H9 (cell line): Measurements from ENCODE around the gene TMEM178B. TPM values are rescaled to one million over a fixed set of nuclear protein-coding genes. Genes with fewer than 3 reads are reported as not detected.

ENCODE experiments used
- DNase-seq: peaks from one replicate; pipeline ENCODE4 v3.0.0-alpha.2; 2017
- H2AFZ ChIP-seq: one replicate; pipeline ENCODE4 v1.6.1; 2013; ENCODE audit warnings: mild to moderate bottlenecking, low read length, control low read depth, moderate library complexity
- H2AK5ac ChIP-seq: 2 replicates; pipeline ENCODE4 v1.6.1; 2013; ENCODE audit warnings: low read length, control low read depth, mixed read lengths; ENCODE audit not compliant: insufficient read length
- H2BK120ac ChIP-seq: one replicate; pipeline ENCODE4 v1.6.1; 2013; ENCODE audit warnings: low read depth, mild to moderate bottlenecking, low read length, control low read depth, inconsistent platforms; ENCODE audit not compliant: poor library complexity, severe bottlenecking
- H2BK12ac ChIP-seq: 2 replicates; pipeline ENCODE4 v1.6.1; 2013; ENCODE audit warnings: low read length, control low read depth, mixed read lengths, low read depth; ENCODE audit not compliant: insufficient read length
- H2BK15ac ChIP-seq: 2 replicates; pipeline ENCODE4 v1.6.1; 2013; ENCODE audit warnings: low read depth, low read length, control low read depth
- H2BK20ac ChIP-seq: one replicate; pipeline ENCODE4 v1.6.1; 2013; ENCODE audit warnings: low read depth, mild to moderate bottlenecking, low read length, control low read depth, inconsistent platforms; ENCODE audit not compliant: poor library complexity, severe bottlenecking
- H2BK5ac ChIP-seq: 2 replicates; pipeline ENCODE4 v1.6.1; 2013; ENCODE audit warnings: low read length, control low read depth, mixed read lengths; ENCODE audit not compliant: insufficient read length
- H3K14ac ChIP-seq: 2 replicates; pipeline ENCODE4 v1.6.1; 2013; ENCODE audit warnings: low read length, control low read depth; ENCODE audit not compliant: insufficient read depth
- H3K18ac ChIP-seq: 2 replicates; pipeline ENCODE4 v1.6.1; 2013; ENCODE audit warnings: low read depth, mild to moderate bottlenecking, mixed read lengths, low read length, control low read depth; ENCODE audit not compliant: insufficient read length
- H3K23ac ChIP-seq: 2 replicates; pipeline ENCODE4 v1.6.1; 2013; ENCODE audit warnings: low read length, control low read depth, mixed read lengths, low read depth; ENCODE audit not compliant: insufficient read length
- H3K23me2 ChIP-seq: 2 replicates; pipeline ENCODE4 v1.6.1; 2013; ENCODE audit warnings: low read depth, mild to moderate bottlenecking, mixed read lengths, low read length, control low read depth; ENCODE audit not compliant: insufficient read length, poor library complexity, severe bottlenecking
- H3K27ac ChIP-seq: 2 replicates; pipeline ENCODE4 v1.5.1; 2013; ENCODE audit warnings: low read length, control low read depth, mixed read lengths, low read depth; ENCODE audit not compliant: insufficient read length
- H3K27me3 ChIP-seq: 2 replicates; pipeline ENCODE4 v1.6.1; 2013; ENCODE audit warnings: low read length, control low read depth, inconsistent platforms; ENCODE audit not compliant: insufficient read depth
- H3K4ac ChIP-seq: 2 replicates; pipeline ENCODE4 v1.6.1; 2013; ENCODE audit warnings: low read depth, mild to moderate bottlenecking, control low read depth, inconsistent platforms, low read length, moderate library complexity
- H3K4me1 ChIP-seq: 2 replicates; pipeline ENCODE4 v1.6.1; 2013; ENCODE audit warnings: low read length, control low read depth, inconsistent platforms; ENCODE audit not compliant: insufficient read depth
- H3K4me2 ChIP-seq: 2 replicates; pipeline ENCODE4 v1.6.1; 2013; ENCODE audit warnings: low read length, control low read depth, mixed read lengths; ENCODE audit not compliant: insufficient read length, insufficient read depth
- H3K56ac ChIP-seq: 2 replicates; pipeline ENCODE4 v1.6.1; 2013; ENCODE audit warnings: low read depth, mild to moderate bottlenecking, mixed read lengths, low read length, control low read depth; ENCODE audit not compliant: insufficient read length
- H3K79me1 ChIP-seq: 2 replicates; pipeline ENCODE4 v1.6.1; 2013; ENCODE audit warnings: low read depth, mild to moderate bottlenecking, moderate library complexity, low read length, control low read depth, inconsistent platforms; ENCODE audit not compliant: insufficient read depth, poor library complexity, severe bottlenecking
- H3K79me2 ChIP-seq: 2 replicates; pipeline ENCODE4 v1.6.1; 2013; ENCODE audit warnings: low read length, control low read depth, inconsistent platforms; ENCODE audit not compliant: insufficient read depth
- H3K9ac ChIP-seq: 2 replicates; pipeline ENCODE4 v1.6.1; 2013; ENCODE audit warnings: low read length, control low read depth, mixed read lengths; ENCODE audit not compliant: insufficient read length; ENCODE audit errors: extremely low read depth
- H3K9me3 ChIP-seq: one replicate; pipeline ENCODE4 v1.6.1; 2013; ENCODE audit warnings: low read depth, low read length, inconsistent platforms; ENCODE audit not compliant: control insufficient read depth
- H3T11ph ChIP-seq: one replicate; pipeline ENCODE4 v1.6.1; 2013; ENCODE audit warnings: mild to moderate bottlenecking, low read length, control low read depth, inconsistent platforms
- H4K20me1 ChIP-seq: one replicate; pipeline ENCODE4 v1.6.1; 2013; ENCODE audit not compliant: control insufficient read depth, insufficient read length, insufficient read depth
- H4K5ac ChIP-seq: 2 replicates; pipeline ENCODE4 v1.6.1; 2013; ENCODE audit warnings: low read depth, mild to moderate bottlenecking, mixed read lengths, low read length, control low read depth; ENCODE audit not compliant: insufficient read length
- H4K8ac ChIP-seq: replicated peaks from 2 replicates; pipeline ENCODE4 v1.6.1; 2013; ENCODE audit warnings: low read length, control low read depth, mixed read lengths, low read depth; ENCODE audit not compliant: insufficient read length
- H4K91ac ChIP-seq: 2 replicates; pipeline ENCODE4 v1.6.1; 2013; ENCODE audit warnings: low read depth, mild to moderate bottlenecking, moderate library complexity, mixed read lengths, low read length, control low read depth; ENCODE audit not compliant: insufficient read length
- H3K27ac Mint-ChIP-seq, 3 experiments: 2 replicates in 2 of 3; 3 replicates in 1 of 3; pipeline ENCODE4 v1.8.0; 2020 to 2021; ENCODE audit warnings: mixed read lengths in 3 of 3, mild to moderate bottlenecking in 1 of 3, moderate library complexity in 1 of 3
- H3K27me3 Mint-ChIP-seq: 2 replicates; pipeline ENCODE4 v1.8.0; 2021; ENCODE audit warnings: low read depth, mild to moderate bottlenecking, moderate library complexity, mixed read lengths
- H3K36me3 Mint-ChIP-seq, 3 experiments: 2 replicates in 2 of 3; 3 replicates in 1 of 3; pipeline ENCODE4 v1.8.0; 2020 to 2021; ENCODE audit warnings: low read depth in 3 of 3, mixed read lengths in 3 of 3; ENCODE audit not compliant: insufficient read depth in 1 of 3
- H3K4me1 Mint-ChIP-seq, 2 experiments: 2 replicates each; pipeline ENCODE4 v1.8.0; 2020; ENCODE audit warnings: mixed read lengths in 2 of 2
- H3K4me3 Mint-ChIP-seq, 2 experiments: 2 replicates in 1 of 2; 3 replicates in 1 of 2; pipeline ENCODE4 v1.8.0; 2020 to 2021; ENCODE audit warnings: mild to moderate bottlenecking in 2 of 2, mixed read lengths in 2 of 2, moderate library complexity in 1 of 2
- H3K9me3 Mint-ChIP-seq, 2 experiments: 2 replicates in 1 of 2; 3 replicates in 1 of 2; pipeline ENCODE4 v1.8.0; 2020; ENCODE audit warnings: mild to moderate bottlenecking in 2 of 2, mixed read lengths in 2 of 2, moderate library complexity in 1 of 2
- CTCF ChIP-seq: fragments of 200-600 bp; sonication (generic); conservative IDR thresholded peaks from 3 replicates; pipeline ENCODE4 v1.8.0; 2021; ENCODE audit warnings: antibody characterized with exemption, mild to moderate bottlenecking
- WGBS: extraction: QIAGEN DNeasy Blood & Tissue Kit; methylation state at CpG from one replicate; pipeline ENCODE4 v1.1.7; 2013; ENCODE audit warnings: missing lambda C conversion rate, low lambda C conversion rate, mixed read lengths; ENCODE audit not compliant: insufficient read length; ENCODE audit errors: extremely low coverage; 5-methylcytosine and 5-hydroxymethylcytosine counted together
- total RNA-seq: library from RNA; stranded (reverse); gene quantifications from 2 replicates; pipeline ENCODE4 v1.2.1, GENCODE V29; 2021

The TMEM178B gene
- total RNA-seq, 1 experiment from 2014 or later = 11.3 TPM

- no peak overlapping the region for H3K23ac ChIP-seq
- H4K20me1 ChIP-seq = no peaks in the 10 kb centered on the region
- no peak overlapping the region for H3K14ac ChIP-seq
- no peak overlapping the region for H2BK20ac ChIP-seq
- WGBS = no CpG with 5 or more reads among the region's 3 CpGs
- no peak for TF ChIP-seq CTCF
- no peak overlapping the region for H2BK5ac ChIP-seq
- H3K79me1 ChIP-seq = no peaks in the 10 kb centered on the region
- H3K4me1 ChIP-seq = peaks cover 13% of the 10 kb centered on the region
- H2BK15ac ChIP-seq = no peak overlapping the region
- no peaks in the 10 kb centered on the region for H3K23me2 ChIP-seq
- H3T11ph ChIP-seq = no peak overlapping the region
- H3K18ac ChIP-seq = no peak overlapping the region
- H3K56ac ChIP-seq = no peak overlapping the region
- Mint-ChIP-seq H3K27me3 (no peaks in the 10 kb centered on the region), H3K4me3 (no peak overlapping the region), H3K27ac (peak overlapping the region; percentile 47 to 85 (median 81); a peak in 4 of 7 replicates), H3K9me3 (no peaks in the 10 kb centered on the region), H3K36me3 (no peaks in the 10 kb centered on the region; a peak in 1 of 7 replicates), H3K4me1 (peaks cover 41 to 42% of the 10 kb centered on the region in 2 experiments)
- no peak overlapping the region for H2AK5ac ChIP-seq
- H3K9me3 ChIP-seq = no peaks in the 10 kb centered on the region
- peak; percentile 47 for DNase-seq
- no peak overlapping the region for H2BK12ac ChIP-seq
- no peak overlapping the region for H3K4me2 ChIP-seq
- no peak overlapping the region for H4K5ac ChIP-seq
- H3K9ac ChIP-seq = no peak overlapping the region
- no peak overlapping the region for H2AFZ ChIP-seq
- no peak overlapping the region for H4K91ac ChIP-seq
- H3K79me2 ChIP-seq = no peaks in the 10 kb centered on the region
- H3K27me3 ChIP-seq = no peaks in the 10 kb centered on the region
- H3K4ac ChIP-seq = no peak overlapping the region
- H4K8ac ChIP-seq = no peak overlapping the region
- no peak overlapping the region for H2BK120ac ChIP-seq
- H3K27ac ChIP-seq = no peak overlapping the region
These were observed 134.7 kb downstream of the TMEM178B start for GRCh38 chr7:141208539-141208938.
